Measurements from ENCODE around the gene BRF1.

Gene BRF1

DNA sequence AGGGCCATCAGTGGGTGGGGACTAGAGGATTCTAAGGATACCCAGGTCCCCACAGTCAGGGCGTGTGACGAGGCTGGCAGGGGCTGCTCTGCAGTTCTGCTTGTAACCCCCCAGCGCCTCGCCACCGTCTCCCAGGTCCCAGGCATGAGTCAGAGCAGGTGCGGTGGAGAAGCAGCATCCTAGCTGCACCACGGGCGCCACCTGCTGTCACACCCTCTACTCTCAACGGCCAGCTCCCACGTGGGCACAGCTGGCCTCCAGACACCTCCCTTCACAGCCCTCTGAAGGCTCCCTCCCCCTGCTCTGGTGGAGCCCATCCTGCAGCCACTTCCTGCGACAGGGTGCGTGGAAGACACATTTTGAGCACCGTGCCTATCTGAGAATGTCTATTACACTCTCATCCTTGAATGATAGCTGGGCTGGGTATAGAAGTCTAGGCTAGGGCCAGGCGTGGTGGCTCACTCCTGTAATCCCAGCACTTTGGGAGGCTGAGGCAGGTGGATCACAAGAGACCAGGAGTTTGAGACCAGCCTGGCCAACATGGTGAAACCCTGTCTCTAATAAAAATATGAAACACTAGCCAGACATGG, 112.8 kb downstream of the BRF1 start:
- Histone ChIP-seq H3K4me3 (no peak overlapping the region), H3K27ac (no peak overlapping the region)

DNA sequence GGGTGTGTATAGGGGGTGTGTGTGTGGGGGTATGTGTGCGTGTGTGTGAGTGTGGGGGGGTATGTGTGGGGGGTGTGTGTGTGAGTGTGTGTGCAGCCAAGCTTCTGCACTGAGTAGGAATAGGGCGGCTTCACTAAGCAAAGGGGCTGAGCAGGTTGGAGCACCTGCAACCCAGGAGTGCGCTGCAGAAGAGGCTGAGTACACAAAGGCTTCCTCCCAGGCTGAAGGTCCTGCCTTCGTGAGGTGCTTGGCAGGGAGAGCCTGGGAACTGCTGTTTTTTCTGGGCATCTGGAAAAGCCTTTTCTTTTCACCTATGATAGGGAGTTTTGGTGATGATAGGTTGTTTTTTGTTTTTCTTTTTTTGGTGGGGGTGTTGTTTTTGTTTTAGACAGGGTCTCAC, 113.7 kb downstream of the BRF1 start:
- Histone ChIP-seq H3K4me3 (no peak overlapping the region), H3K27ac (no peak overlapping the region)

DNA sequence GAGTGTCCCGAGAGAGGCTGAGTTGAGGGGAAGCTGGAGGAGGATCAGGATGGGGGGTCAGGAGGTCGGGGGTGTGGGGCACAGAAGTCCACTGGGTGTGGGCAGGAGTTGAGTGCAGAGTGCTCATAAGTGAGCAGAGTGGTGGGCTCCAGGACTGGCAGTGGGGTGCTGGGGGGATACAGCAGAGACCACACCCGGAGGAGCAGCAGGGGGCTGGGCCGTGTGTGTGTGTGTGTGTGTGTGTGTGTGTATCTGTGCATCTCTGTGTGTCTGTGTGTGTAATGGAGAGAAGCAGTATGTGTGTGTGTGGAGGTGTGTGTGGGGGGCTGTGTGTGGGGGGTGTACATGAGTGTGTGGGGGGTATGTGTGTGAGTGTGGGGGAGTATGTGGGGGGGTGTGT, 114.8 kb downstream of the BRF1 start:
- no peak overlapping the region for H3K27ac ChIP-seq
- H3K4me3 ChIP-seq: no peak overlapping the region

DNA sequence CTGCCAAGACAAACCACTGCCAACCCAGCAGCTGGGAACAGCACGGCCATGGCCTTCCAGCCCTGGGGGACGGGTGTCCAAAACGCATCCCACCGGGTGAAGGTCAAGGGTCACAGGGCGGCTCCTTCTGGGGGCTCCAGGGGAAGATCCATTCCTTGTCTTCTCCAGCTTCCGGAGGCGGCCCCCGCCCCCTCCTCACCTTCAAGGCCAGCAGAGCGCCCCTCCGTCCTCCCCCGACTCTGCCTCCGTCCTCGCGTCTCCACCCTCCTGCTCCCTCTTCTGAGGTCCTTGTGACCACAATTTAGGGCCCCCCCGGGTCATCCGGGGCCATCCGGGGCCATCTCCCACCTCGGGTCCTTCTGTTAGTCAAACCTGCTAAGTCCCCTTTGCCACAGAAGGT, 115.8 kb downstream of the BRF1 start:
- Histone ChIP-seq H3K27ac (no peak overlapping the region), H3K4me3 (no peak overlapping the region)

DNA sequence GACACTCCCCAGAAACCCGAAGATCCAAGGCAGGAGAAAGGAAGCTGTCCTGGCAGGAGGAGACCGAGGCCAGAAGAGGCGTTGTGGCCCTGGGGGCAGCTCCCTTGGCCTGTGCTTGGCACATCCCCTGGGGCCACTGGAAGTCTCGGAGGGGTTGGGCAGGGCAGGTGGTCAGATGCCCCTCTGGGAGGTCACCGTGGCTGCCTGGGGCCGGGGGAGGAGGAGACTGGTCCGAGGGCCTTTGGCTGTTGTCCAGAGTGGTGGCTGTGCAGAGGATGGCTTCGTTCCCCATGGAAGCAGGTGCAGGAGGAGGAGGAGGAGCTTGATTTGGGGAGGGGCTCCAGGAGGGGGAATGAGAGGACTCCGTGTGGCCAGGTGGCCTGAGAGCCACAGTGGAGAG, 116.3 kb downstream of the BRF1 start:
- H3K27ac ChIP-seq: no peak overlapping the region
- no peak overlapping the region for H3K4me3 ChIP-seq

DNA sequence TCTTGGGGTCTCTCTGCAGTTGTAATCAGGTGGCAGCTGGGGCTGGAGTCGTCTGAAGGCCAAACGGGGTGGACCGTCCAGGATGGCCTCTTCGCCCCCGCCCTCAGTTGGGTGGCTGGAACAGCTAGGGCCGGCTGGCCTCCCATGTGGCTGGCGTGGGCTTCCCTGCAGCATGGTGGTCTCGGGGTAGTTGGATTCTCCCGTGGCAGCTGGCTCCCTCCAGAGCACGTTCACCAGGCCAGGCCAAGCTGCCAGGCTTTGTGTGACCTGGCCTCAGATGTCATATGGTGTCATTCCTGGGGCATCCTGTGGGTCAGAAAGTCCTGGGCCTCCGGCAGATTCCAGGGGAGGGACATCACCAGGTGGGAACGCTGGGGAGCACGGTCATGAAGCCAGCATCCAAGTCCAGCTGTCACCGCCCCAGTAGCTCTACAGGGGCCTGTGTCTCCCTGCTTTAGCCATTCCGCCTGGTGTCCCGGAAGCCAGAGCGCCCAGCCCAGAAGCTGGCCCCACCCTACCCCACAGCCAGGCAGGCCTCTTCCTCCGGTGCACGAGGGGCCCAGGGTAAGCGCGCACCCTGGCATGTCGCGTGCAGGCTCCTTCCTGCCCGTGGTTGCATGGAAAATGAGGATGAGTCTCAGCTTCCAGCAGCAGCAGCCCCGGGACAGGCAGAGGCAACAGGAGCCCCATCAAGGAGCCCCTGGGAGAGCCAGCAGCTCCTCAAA, 118.3 kb downstream of the BRF1 start:
- Histone ChIP-seq H3K4me3 (no peak overlapping the region), H3K27ac (no peak overlapping the region)

DNA sequence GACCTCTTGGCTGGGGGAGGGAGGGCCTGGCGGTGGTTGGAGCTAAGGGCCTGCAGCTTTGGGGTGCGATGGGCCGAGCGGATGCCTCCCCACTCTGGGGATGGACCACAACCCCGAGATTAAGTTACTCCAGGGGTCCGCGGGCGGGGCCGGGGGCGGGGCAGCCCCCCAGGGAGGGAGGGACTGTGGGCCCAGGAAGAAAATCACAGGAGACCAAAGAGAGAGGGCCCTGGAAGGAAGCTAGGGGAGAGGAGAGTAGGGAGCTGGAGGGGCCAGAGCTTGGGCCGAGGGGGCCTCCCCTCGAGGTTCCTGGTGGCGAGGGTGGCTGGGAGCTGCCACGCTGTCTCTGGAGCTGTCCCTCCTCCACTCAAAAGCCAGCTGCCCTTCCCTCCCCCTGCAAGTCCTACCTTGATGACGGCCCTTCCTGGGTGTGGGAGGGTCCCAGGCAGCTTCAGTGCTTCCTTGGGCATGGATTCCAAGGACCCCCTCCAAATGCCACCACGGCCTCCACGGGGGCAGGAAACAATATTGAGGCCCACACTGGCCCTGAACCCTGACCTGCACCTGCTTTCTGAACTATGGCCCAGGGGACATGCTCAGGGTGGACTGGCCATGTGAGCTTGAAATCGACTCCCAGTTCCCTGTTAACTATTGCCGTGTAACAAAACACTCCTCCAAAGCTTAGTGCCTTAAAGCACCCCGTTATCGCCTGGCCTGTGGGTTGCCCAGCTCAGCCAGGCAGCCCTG, 119.1 kb downstream of the BRF1 start:
- peak overlapping the region in 1 of 21 experiments; percentile 33 for H3K27ac ChIP-seq
- peak overlapping the region; percentile 37 to 58 (median 45) for H3K4me3 ChIP-seq

DNA sequence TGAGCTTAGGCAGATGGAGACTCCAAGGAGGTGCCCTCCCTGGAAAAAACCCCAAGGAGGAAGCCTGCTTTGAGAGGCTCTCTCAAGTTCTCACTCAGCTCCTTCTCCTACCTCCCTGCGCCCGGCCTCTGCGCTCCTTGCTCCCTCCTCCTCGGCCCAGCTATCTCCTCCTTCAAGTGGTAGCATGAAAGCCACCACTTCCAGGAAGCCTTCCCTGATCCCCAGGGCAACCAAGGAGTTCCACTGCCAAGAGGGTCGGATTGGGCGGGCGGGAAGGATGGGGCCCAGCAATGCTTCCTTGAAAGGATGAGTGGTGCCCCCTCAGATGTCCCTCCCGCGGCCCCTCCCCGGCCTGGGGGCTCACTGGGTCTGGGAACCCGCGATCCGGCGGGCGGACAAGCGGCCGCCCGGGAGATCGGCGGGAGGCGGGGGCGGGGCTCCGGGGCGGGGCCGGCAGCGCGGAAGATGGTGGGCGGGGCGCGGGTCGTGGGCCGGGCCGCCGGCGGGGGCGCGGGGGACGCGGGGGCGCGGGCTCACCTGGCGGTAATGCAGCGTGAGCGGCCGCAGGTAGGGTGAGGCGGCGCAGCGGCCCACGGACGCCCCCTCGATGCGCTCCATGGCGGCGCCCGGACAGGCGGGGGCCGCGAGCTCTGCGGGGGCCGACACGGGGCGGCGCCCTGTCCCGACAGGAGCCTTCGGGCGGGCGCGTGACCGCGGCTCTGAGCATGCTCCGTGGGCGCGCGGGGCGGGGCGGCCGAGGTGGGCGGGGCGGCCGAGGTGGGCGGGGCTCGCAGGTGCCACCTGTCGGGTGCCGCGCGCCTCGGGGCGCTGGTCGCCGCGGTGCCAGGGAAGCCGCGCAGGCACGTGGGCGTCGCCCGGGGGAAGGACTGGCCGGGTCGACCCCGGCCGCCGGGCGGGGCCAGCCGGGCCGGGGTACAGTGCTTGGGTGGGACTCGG, 119.9 kb downstream of the BRF1 start, which contains the start of gene NUDT14:
Gene NUDT14 (minus strand): TSS at position 721 of the 957 bp plus-strand sequence. CDS start 103 bp downstream, at position 618.
- Histone ChIP-seq H3K27ac (peak within 1 kb of the TSS in 13 of 21 experiments; percentile 18 to 80 (median 55)), H3K4me3 (peak within 1 kb of the TSS; percentile 37 to 58 (median 45))

DNA sequence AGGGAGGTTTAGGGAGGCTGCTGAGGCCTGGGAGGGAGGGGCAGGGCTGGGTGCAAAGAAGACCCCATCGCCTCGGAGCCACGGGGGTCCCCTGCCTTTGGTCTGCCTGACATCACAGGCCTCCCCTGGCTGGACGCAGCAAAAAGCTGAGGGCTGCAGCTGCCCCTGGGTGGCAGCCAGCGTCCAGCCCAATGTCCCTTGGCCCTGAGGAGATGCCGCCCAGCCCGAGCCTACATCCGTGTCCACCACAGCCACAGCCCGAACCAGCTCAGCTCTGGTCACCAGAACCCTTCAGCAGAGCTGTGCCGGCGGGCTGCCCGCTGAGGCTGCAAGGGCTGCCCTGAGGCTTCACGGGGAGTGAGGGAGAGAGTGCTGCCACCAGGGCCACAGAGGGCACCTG, 121.6 kb downstream of the BRF1 start:
- H3K27ac ChIP-seq: no peak overlapping the region
- no peak overlapping the region for H3K4me3 ChIP-seq

DNA sequence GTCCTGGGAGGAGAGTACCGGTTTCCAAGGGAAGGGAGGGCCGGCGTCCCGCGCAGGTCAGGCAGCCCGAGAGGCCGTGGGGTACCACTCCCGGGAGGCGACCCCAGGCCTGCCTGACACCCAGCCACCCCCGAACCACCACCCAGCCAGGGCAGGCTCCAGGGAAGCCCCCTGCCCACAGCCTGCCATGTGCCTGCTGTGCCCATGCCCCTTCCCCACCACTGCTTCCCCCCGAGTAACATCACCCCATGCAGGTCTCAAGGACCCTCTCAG, 122.0 kb downstream of the BRF1 start:
- Histone ChIP-seq H3K4me3 (no peak overlapping the region), H3K27ac (no peak overlapping the region)

DNA sequence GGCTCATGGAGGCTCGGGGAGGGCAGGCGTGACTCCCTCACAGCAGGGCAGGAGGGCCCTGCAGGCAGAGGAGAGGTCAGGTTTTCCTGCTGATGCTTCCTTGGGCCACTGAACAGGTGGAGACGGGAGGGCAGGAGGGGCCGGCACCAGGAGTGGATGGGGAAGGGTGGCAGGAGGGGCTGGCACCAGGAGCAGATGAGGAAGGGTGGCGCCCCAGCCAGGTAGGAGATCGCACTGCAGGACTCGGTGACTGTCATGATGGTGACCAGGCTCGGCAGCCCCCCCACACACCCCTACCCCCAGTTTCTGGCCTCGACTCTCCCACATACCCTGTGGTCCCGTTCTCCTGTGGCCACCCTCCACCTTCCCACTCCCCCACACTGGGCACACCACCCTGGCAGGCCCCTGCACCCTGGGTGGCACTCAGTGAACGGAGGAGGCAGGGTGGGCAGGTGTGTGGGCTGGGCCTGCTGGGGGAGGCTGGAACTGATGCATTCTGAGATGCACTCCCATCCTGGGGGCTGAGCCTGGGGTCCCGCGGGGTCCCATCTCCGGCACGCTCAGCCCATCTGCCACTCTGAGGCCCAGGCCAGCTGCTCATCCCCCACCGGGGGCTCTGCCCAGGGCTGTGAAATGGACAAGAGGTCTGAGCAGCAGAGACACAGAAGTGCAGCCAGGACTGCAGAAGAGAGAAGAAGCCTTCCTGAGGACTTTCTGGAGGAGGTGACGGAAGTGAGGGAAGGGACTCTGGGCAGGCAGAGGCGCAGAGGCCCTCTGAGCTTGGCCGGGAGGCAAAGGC, 122.5 kb downstream of the BRF1 start:
- no peak overlapping the region for H3K4me3 ChIP-seq

DNA sequence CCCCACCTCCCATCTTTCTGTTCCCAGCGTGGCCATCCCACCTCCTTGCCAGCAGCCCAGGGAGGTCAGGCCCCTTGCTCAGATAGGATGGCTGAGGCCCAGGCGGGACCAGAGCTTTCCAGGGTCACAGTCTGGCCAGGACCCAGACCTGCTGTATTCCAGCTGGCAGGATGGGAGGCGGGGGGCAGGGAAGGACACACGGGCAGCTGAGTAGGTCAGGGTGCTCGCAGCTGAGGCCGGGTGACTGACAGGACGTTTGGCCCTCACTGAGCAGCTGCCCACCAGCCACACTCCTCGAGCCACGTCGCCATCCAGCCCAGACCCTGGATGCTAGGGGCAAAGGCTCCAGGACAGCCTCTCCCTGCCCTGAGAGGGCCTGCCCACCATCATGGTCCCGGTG, 123.7 kb downstream of the BRF1 start:
- Histone ChIP-seq H3K4me3 (no peak overlapping the region), H3K27ac (no peak overlapping the region)

More for the DNA sequence above, 122.5 kb downstream of the BRF1 start:
- H3K27ac ChIP-seq: no peak overlapping the region

DNA sequence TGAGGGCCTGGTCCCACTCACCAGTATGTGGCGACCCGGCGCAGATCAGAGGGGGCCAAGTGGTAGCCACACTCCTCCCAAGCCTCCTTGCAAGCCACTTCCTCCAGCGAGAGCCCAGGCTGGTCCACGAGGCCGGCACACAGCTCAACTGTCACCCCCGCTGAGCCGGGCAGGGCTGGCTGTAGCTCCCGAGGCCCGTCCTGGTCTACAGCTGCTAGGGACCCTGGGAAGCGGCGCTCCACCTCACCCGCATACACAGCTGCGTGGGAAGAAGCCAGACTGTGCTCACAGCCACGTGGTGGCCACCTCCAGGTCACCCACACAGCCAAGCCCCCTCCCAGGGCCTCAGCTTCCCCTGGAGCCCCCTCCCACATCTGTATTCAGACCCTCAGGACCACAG, 124.3 kb downstream of the BRF1 start:
- Histone ChIP-seq H3K4me3 (no peak overlapping the region), H3K27ac (peak overlapping the region in 1 of 21 experiments; percentile 14)

DNA sequence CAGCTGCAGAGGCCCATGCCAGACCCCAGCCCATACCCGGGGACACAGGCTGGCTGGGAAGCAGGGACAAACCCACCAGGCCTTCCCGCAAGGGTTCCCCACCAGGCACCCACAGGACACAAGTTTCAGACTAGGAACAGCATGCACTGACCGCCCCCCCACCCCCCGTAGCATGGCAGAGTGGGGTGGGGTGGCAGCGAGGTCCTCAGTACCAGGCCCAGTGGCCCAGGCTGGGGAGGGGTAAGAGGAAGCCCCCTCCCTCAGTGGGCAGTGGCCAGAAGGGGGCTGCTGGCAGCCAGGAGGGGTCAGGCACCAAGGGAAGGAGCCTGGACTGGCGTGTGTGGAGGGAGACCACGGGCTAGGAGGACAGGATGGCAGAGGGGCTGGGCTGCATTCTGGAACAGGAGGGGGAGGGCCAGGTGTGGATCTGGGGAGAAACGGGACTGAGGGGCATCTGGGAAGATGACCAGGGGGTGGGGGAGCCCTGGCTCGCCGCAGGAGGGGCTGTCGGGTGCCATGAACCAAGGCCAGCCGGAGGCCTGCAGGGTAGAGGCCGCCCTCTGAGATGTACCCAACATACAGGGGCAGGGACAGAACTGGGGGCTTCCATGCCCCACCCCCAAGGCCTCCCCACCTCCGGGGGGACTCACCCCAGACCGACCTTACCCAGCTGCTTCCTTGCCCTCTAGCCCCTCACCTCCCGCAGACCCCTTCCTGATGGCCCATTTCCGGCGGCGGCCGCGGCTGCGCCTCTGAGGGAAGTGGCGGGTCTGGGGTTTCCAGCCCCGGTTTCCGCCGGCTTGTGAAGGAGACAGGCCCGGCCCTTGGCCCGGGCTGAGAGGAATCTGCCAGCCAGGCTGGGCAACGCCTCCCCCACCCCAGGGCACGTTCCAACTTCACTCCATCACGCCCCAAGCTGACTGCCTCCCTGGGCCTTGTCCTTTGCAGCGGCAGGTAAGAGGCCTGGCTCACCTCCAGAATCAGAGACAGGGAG, 126.6 kb downstream of the BRF1 start:
- Histone ChIP-seq H3K4me3 (no peak overlapping the region), H3K27ac (peak overlapping the region in 9 of 21 experiments; percentile 11 to 54 (median 35))

DNA sequence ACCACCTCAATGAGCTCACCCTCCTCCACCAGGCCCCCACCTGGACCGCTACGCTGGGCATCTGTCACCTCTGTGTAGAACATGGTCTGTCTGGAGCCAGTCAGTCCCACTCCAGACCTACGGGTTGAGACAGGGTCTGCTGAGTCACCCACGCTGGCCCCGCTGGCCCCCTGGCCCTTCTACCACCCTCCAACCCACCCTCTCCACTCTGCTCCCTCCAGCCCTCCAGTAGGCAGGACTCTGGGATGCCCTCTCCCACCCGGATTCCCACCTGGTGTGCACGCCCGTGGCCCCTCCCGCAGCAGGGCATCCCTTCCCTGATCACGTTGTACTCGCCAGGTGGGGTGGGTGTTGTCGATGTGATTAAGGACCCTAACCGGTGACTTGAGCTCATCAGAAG, 127.7 kb downstream of the BRF1 start:
- Histone ChIP-seq H3K4me3 (no peak overlapping the region), H3K27ac (no peak overlapping the region)

DNA sequence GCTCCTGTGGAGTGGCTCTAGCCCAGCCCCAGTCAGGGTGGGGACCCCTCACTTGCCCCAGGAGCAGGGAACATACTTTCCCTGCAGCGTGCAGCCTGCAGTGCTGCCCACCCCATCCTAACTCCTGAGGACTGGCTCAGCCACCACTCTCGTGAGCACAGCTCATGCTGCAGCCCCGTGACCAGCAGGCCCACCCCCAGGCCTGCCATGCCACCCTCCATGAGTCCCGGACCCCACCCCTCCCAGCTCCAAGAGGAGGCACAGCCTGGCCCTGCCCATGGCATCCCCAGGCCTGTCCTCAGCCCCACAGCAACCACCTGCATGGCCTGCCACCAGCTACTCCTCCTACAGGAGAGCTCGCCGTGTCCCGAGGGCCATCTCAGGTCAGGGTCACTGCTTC, 128.3 kb downstream of the BRF1 start:
- H3K4me3 ChIP-seq: no peak overlapping the region
- no peak overlapping the region for H3K27ac ChIP-seq

DNA sequence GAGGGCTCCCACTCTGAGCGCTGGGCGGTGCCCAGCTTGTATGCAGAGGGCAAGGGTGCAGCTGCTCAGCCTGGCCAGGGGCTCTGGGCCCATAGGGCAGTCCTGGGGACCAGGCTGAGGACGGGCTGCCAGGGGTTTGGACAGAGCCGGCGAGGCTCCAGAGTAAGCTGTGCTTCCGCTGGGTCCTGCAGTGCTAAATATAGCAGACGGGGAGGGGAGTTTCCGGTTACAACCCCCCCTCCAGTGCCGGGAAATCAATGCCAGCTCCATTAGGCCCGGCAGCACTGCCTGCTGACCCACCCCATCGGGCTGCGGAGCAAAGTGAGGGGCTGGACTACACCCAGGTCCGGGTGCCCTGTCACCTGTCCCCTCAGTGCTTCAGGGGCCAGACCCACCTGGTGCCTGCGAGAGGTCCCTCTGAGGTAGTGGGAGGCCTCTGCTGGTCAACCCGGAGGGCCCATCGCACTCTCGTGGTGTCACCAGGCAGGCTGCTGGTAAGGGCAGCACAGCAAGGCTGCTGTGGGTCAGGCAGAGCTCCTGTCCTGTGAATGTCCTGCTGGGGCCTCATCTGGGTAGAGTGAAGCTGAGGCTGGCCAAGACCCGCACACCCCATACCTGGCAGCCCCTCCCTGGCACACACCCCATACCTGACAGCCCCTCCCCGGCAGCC, 129.7 kb downstream of the BRF1 start:
- Histone ChIP-seq H3K4me3 (no peak overlapping the region), H3K27ac (peak overlapping the region in 3 of 21 experiments; percentile 1 to 23 (median 3))
